Left kidney (tissue), 2 donors: Measurements from ENCODE around the gene SYNC. TPM values are rescaled to one million over a fixed set of nuclear protein-coding genes. Genes with fewer than 3 reads are reported as not detected.
"Not testable (repeated sequence)": the region's sequence is repeated elsewhere in the genome, so short reads cannot be mapped to it uniquely, and the experiment has no call there.

Source experiments
- DNase-seq: peaks from one replicate; pipeline ENCODE4 v3.0.0-alpha.2; 2013
- polyA plus RNA-seq: library from polyadenylated mRNA; unstranded; fragments of 120-200 nt; gene quantifications from one replicate; pipeline ENCODE4 v1.2.1, GENCODE V29; 2013; ENCODE audit not compliant: insufficient read length

The SYNC gene
- polyA plus RNA-seq, 1 donor: 1.2 TPM

DNA sequence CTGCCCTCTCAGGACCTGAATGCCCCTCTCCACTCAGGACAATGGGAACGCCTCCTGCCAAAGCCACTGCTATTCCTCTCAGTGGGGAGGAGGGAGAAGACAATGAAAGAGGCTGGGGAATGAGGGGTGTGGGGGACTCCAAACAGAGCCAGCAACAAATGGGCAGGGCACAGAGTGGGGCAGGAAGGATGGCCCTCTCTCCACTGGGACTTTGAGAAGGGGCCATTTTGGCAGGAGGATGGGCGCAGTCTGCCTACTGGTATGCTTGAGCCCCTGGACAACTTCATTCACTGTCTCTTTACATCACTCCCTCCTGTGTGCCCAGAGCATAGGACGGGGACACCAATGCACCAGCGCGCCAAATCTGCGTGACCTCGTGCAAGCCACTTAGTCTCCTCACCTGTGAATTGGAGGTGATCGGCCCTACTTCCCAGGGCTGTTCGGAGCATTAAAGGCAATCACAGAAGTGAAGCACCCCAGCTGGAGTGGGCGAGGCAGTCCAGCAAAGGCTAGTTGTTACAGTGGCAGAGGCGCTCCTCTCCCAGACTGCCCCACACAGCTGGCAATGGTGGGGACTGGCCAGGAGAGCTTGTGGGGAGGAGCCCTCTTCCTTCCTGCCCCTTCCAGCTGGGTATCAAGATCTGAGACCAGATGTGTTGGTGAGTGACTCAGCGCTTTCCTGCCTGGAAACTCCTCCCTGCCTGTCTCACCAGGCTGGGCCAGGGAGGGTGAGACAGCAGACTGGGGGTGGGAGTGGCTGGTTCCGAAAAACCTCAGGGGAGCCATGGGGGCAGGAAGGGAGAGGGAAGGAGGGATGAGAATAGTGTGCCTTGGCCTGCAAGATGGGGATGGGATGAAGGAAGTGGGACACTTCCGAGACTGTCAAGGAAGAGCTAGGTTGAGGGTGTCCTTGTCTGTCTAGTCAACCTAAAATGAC is 22.4 kb upstream of the SYNC start:
- DNase-seq: no peak

DNA sequence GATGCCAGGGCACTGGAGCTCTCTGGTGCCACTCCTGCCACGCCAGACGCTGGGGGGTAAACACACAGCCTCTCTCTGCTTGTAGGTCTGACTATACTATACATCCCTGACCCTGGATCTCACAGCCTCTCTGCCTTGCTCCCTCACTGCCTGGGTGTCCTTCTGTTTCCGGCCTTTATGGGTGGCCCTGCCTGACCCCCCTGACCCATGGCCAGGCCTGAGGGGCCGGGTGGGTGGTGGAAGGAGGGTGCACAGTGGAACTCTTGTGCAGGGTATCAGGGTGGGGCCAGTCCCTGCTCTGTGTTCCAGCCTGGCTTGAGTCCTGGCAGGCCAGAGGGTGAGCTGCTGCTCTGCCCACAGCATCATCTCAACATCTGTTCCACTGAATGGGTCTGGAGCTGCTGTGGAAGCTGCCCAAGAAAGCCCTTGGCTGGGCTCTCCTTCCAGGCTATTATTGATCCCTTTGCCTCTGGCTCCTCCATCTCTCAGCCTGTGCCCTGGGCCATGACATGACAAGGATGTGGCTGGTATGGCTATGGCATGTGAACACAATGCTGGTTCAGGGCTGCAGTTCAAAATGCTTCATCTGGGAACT is 17.2 kb upstream of the SYNC start:
- DNase-seq: no peak

DNA sequence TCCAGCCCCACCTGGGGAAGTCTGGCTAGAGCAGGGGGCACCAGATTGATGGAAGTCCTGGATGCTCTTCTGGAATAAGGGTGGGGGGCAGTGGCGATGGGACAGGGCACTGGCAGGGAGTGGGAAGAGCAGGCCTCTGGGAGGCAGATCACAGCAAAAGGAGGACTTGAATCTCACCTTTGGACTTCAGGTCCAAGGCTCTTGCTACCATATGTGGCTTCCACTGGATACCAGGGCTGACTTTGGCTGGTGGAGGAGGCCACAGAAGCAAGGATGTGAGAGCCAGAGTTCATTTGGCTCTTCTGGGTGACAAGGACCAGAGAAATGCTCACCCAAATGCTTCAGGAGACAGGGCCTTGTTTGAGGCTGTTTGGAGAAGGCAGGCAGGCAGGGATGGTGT is 16.0 kb upstream of the SYNC start:
- DNase-seq: no peak

DNA sequence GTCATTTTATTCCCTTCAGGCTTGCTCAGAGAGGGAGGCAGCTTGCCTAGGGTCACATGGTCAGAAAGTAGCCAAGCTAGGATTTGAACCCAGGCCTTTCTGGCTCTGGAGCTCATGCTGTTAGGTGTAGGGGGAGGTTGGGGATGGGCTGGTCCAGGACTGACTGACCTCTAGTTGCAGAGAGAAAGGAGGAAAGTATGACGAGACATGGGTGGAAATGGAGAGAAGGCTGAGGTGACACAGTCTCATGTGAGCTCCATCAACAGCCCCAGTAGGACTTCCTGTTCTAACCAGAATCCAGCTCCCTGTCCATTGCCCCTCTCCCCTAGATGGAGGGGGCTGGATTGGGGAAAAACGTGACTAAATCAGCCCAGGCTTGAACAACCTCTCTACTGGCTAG is 15.5 kb upstream of the SYNC start:
- DNase-seq: no peak

DNA sequence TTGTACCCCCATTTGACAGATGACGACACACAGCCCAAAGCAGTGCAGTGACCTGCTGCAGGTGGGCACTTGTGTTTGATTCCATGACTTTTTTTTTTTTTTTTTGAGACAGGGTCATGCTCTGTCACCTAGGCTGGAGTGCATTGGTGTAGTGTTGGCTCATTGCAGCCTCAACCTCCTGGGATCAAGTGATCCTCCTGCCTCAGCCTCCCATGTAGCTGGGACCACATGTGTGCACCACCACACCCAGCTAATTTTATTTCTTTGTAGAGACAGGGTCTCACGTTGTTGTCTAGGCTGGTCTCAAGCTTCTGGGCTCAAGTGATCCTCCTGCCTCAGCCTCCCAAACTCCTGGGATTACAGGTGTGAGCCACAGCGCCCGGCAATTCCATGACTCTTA is 14.9 kb upstream of the SYNC start:
- no peak for DNase-seq

DNA sequence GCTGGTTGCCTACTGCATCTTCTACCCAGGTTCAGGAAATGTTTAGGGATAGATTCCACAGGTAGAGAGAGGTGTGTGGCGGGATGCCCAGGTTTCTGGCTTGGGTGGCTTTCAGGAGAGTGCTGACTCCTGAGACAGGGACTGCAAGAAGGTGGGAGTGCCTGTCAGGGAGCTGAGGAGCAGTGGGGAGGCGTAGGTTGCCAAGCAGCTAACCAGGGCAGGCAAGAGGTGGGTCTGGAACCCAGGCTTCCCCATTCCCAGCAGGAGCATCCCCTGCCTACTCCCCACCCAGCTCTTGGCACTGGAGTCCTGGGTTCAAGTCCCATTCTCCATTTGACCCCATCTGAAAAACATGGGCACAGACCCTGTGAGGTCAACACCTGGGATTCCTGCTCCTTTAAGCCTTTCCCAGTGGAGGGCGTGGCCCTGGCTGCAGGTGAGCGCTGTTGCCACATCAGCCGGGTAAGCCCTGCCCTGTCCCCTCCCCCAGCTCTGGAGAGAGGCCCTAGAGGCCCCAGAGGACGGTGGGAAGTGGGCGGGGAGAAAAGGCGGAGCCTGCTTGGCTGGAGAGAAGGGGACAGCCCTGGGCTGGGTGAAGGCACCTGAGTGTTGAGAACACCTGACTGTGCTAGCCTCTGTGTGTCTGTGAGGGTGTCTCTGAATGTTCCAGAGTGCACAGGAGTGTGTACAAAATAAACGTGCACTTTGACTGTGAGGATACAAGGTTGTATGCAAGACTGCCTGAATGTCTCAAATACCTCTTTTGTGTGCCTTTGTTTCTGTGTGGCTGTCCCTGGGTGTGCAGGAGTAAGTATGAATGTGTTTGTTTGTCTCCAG is 14.0 kb upstream of the SYNC start:
- peak; percentile 89 for DNase-seq

DNA sequence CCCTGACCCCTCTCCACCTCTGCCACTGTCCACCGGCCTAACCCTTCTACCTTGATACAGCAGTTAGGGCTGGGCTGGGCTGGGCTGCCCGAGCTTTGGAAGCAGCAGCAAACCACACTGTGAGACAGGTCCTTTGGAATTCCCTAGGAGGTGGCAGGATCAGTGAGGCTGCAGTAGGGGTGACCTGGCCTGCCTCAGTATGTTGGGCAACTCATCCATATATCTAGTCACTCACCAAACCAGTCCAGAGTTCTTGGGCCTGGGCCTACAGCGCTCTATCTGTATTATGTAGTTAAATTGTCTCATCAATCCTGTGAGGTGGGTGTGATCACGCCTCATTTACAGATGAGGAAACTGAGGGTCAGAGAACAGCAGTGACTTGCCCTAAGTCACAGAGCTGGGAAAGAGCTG is 13.3 kb upstream of the SYNC start:
- no peak for DNase-seq

DNA sequence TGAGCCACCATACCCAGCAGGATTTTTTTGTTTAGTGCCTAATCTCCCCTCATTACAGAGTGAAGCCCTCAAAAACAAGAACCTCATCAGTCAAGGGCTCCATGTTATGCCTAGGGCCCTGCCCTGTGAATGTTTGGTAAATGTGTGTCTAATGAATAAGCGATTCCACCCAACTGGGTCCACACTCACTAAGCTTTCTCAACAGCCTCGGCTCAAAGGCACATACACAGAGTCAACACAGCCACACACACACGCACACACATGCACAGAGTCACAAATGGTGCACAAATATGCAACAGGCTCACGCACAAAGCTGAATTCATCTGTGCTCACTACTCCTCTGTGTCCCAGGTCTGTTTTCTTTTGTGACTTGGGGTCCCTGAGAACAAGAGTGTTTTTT is 11.7 kb upstream of the SYNC start:
- no peak for DNase-seq

DNA sequence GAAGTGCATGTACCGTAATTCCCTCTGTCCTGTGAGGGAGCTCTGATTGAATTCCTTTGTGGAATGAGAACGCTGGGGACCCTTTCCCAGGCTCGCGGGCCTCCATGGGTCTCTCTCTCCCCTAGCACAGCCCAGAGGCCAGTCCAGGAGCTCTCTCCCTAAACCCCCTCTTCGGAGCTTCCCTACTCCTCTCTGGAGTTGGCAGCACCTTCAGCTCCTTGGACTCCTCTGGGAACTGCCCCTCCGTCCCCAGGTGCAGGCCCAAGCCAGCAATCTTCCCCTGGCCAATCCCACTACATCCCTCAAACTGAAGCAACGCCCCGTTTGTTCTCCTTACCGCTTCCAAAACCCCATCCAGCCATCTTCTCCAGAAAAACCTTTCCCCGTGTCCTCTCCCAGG is 10.5 kb upstream of the SYNC start:
- no peak for DNase-seq

DNA sequence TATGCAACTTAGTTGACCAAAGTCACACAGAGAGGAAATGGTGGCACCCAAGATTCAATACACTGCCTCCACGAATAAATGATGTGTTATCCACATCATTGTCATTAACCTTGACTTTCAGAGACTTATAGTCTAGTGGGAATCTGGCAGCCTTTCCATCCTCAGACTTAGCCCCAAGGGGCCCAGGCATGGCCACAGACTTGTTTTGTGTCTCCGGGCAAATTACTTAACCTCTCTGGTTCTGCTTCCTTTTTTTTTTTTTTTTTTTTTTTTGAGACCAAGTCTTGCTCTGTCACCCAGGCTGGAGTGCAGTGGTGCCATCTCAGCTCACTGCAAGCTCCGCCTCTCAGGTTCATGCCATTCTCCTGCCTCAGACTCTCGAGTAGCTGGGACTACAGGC is 8.7 kb upstream of the SYNC start:
- not testable (repeated sequence) for DNase-seq

DNA sequence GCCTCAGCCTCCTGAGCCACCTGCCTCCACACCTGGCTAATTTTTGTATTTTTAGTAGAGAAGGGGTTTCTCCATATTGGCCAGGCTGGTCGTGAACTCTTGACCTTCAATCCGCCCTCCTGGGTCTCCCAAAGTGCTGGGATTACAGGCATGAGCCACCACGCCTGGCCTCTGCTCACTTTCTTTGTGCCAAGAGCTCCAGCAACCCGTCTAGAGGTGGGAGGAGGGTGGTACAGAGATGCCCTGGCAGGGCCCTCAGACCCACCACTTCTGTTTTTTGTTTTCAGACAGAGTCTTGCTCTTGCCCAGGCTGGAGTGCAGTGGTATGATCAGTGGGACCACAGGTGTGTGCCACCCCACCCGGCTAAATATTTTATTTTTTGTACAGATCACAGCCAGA is 6.9 kb upstream of the SYNC start:
- no peak for DNase-seq

DNA sequence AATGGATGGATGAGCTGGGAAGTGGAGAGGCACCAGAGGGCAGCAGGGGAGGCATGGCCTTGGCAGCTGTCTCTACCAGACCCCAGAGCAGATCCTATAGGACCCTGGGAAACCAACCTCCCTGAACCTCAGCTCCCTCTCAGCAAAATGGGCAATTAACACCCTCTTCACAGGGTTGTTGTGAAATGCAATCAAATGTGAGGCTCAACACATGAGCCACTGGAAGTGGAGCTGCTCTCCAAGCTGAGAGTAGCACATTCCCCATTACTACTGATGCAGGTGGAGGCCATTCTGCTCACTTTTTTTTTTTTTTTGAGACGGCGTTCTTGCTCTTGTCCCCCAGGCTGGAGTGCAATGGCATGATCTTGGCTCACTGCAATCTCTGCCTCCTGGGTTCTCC is 6.5 kb upstream of the SYNC start:
- no peak for DNase-seq

DNA sequence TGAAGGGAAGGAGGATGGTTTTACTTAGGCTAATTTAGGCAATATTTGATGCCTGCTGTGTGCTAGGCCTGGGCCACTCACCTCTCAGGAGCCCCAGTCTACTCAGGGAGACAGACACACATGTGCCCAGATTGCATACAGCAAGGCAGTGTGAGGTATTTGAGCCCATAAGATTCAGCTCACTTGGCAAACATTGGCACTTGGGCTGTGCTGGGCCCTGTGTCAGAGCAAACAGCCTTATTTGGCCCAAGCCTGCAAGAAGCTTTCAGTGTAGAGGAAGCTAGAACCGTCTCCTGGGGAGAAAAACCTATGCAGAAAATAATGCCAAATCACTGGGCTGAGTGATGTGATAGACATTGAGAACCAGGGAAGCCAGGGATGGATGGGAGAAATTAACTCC is 3.9 kb upstream of the SYNC start:
- DNase-seq: no peak

DNA sequence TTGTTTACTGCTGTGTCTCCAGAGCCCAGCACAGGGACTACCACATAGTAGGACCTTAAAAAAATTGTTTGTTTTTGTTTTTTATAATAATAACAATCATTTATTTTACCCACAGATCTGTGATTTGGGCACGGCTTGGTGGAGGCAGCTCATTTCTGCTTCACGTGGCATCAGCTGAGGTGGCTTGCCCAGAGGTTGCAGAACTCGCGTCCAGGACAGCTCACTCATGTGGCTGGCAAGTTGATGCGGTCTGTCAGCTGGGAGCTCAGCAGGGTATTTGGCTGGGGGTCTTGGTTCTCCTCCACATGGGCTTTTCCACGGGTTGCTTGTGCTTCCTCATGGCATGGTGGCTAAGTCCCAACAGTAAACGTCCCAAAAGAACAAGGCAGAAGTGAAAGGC is 2.9 kb upstream of the SYNC start:
- DNase-seq: no peak

DNA sequence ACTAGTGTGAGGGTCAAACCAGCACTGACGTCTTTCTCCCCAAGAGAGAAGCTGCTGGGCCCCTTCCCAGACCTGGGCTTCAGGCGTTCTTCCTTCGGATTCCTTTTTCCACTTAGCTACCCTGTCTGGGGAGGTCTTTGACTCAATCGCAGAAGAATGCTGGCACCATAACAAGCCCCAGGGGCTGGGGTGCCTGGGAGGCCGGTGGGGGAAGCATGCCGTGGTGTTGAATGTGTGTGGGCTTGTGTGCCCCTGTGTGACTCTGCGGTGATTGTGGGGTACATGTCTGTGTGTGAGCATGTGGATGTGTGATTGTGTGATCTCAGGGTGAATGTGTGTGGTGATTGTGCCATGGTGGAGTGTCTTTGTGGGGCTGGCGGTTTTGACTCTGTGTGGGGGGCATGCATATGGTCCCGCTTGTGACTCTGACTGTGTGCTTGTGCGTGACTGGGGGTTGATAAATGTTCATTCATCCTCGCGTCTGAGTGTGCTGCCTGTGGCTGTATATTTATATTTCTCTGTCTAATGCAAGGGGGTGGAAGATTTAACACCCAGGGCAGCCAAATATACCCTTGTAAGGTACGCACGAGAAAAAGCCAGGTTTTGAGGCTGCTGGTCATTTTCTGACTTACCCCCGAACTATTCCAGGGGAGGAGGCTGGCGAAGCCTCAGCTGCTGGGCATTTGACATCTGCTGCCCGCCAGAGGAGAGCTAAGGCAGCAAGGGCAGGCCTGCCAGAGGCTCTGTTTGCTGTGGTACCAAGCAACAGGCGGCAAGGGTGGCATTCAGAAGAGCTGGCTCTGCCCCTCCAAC is 1.1 kb upstream of the SYNC start:
- no peak for DNase-seq

DNA sequence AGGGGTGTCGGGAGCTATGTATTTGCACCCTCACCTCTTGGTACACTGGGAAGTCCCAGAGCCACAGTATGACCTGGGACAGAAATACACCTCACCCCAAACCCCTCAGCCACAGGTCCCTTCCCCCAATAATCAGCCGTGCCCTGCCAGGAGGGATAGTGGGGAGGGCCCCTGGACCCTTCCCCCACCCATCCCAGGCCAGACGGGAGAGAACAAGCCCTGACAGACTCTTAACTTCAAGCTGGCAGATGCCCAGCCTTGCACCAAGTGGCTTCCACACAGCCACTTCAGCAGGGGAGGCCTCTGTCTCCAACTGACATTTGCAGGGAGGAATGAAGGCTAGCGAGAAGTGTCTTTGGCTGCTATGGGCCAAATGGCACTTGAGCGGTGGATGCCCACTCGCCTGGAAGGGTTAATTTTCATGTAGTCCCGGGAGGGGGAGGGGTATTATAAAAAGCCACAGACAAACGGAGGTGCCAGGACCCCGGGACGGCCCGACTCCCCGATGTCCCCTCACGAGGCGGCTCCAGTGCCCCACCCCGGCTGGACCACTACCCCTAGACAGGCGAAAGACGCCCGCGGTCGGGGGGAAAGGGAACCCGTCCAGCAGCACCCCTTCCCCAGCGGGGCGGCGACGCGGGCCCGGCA is 495 bp downstream of the SYNC start:
- DNase-seq: no peak

DNA sequence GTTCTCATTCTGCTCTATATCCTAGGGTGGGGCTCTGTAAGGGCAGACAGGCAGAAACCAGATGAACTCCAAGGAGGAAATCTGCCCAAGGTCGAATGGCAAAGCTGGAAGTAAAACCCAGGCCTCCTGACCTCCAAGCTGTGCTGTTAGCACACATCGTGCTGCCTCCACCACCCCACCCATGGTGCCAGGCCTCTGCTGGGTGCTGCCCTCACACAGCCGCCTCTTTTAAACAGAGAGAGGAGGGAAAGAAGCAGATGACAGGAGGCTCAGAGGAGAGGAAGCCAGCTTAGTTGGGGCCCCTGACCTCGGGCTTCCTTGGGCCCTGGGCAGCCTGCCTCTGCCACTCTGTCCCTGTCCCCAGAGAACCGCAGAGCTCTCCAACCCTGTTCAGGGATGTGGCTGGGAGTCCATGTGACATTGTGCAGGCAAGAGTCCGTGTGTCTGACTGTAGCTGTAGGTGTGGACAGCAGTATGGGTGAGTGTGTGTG is 1.1 kb downstream of the SYNC start:
- DNase-seq: no peak

DNA sequence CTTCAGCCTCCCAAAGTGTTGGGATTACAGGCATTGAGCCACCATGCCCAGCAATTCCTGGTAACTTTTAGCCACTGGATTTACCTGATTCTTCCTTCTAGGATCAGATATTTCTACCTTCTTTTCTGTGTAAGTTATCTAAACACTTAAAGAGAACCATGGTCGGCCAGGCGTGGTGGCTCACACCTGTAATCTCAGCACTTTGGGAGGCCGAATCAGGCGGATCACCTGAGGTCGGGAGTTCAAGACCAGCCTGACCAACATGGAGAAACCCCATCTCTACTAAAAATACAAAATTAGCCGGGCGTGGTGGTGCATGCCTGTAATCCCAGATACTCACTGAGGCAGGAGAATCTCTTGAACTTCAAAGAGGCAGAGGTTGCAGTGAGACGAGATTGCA is 5.6 kb downstream of the SYNC start:
- DNase-seq: not testable (repeated sequence)

DNA sequence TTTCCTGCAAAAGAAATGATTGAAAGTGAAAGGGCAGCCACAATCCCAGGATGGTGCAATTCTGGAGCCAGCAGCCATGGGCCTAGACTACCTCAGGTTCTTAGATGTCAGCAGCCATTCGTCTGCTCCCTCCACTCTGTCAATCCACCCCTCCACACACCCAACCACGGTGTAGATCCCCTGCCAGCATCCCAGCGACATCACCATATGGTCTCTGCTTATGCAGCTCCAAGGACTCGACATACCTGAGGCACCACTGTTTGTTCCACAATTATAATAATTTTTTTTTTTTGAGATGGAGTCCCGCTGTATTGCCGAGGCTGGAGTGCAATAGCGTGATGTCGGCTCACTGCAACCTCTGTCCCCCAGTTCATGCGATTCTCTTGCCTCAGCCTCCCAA is 6.5 kb downstream of the SYNC start:
- no peak for DNase-seq

DNA sequence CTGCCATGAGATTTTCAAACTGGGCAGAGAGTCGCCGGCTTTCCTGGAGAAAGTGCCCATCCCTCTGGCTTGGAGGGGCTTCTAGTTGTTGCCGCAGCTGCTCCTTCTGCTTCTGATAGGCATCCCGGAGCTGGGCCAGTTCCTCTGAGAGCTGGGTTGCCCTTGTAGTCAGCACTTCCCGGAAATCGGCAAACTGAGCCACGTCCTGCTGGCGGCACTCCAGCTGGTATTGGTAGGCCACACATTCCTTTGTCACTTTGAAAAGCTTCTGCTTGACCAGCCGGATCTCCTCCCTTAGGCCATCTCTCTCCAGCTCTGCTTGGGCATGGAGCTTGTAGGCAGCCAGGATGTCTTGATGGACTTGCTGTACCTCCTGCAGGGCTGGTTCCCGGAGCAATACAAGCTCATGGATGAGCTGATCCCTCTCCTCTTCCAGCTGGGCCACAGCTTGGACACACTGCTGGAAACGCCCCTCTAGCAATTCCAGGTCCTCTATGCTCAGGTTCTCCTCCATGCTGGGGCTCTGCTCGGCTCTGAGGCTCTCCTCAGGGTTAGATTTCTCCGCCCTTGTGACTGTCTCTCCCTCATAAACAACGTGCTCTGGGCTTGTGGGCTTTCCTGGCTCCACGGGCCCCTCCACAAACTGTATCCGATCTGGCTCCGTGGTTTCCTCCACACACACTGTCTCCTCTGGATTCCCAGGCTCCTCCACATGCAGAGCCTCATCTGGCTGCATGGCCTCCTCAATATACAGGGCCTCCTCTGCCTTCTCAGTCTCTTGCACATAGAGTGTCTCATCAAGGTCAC is 7.3 kb downstream of the SYNC start:
- DNase-seq: no peak
